ENCODE results near the gene CP. TPM values are rescaled to one million over a fixed set of nuclear protein-coding genes. Genes with fewer than 3 reads are reported as not detected.
"Not testable (repeated sequence)": the region's sequence is repeated elsewhere in the genome, so short reads cannot be mapped to it uniquely, and the experiment has no call there.

The CP gene
- total RNA-seq, 1 experiment from 2014 or later: not detected

DNA sequence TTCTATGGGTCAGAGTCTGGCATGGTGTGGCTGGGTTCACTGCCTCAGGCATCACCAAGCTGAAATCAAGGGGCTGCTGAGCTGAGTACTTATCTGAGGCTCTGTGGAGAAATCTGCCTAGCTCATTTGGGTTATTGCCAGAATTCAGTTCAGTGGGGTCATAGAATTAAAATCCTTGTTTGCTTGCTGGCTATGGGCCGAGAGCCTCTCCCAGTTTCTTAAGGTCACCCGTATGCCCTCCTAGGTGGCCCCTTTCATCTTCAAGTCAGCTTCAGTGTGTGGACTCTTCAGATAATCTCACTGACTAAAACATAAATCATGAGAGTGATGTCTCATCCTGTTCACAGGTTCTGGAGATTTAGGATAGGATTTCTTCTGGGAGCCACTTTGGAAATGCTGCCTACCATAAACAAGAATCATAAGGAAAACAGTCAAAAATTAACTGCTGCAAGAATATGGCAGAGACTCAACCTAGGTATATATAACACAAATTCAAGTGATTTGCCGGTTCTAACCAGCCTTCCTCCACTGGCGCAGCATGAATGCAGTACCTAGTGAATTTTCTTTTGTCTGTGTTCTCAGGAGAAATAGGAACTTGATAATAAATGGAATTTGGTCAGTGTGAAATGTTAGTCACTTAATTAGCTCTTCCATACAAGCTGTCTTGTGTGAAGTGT, 5.3 kb downstream of the CP start:
- no peaks in the 10 kb centered on the region for H3K27me3 ChIP-seq (replicated peaks)
- no peak overlapping the region for H3K4me3 ChIP-seq
- peaks cover 11% of the 10 kb centered on the region; the same call in 1 of the 2 replicates for H3K4me1 ChIP-seq (replicated peaks)
- H3K9me3 ChIP-seq (replicated peaks): no peaks in the 10 kb centered on the region
- DNase-seq (ENCODE audit: low read depth in 1 of 2, low spot score in 2 of 2): no peak
- H3K27ac ChIP-seq: no peak overlapping the region
- no peaks in the 10 kb centered on the region for H3K36me3 ChIP-seq

DNA sequence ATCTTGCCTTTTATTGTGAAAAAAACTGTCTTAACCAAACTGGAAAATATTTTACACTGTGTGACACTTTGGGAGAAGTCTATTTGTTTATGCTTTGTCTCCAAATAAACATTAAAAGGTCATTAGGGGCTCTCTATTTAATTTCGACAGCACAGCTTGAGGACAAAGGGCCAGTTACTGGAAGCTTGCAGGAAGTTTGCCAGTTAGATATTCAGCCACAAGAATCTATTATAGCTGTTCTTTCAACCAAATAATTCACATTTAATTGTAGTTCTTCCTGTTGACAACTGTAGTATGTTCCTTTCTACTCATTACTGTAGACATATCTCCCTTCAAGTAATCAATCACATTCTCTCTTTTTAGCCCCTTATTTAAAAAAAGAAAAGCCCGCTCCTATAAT, 6.1 kb downstream of the CP start:
- no peaks in the 10 kb centered on the region for H3K36me3 ChIP-seq
- H3K4me1 ChIP-seq (replicated peaks): peaks cover 11% of the 10 kb centered on the region; the same call in 1 of the 2 replicates
- H3K27ac ChIP-seq: no peak overlapping the region
- no peak for DNase-seq (ENCODE audit: low read depth in 1 of 2, low spot score in 2 of 2)
- H3K4me3 ChIP-seq: no peak overlapping the region
- no peaks in the 10 kb centered on the region for H3K9me3 ChIP-seq (replicated peaks)
- no peaks in the 10 kb centered on the region for H3K27me3 ChIP-seq (replicated peaks)

DNA sequence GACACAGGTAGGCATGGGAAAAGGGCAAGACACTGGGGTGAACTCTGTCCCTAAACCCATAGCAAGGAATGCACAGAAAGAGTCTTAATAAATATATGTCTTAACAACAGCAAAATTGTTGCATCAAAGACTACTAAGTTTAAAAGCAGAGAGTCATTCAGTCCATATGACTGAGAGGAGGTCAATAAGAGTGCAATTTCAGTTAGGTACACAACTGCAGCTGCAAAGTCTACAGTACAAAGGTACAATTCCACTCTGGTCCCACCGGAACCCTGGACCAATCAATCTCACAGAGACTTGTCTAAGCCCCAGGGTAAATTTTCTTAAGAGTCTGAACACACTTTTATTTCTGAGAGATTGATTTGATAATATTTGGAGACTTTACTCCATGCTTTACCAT, 6.9 kb downstream of the CP start:
- Histone ChIP-seq H3K27ac (no peak overlapping the region), H3K27me3 (replicated peaks) (no peaks in the 10 kb centered on the region), H3K4me1 (replicated peaks) (peaks cover 11% of the 10 kb centered on the region; the same call in 1 of the 2 replicates), H3K4me3 (no peak overlapping the region), H3K9me3 (replicated peaks) (no peaks in the 10 kb centered on the region), H3K36me3 (no peaks in the 10 kb centered on the region)
- DNase-seq (ENCODE audit: low read depth in 1 of 2, low spot score in 2 of 2): no peak

DNA sequence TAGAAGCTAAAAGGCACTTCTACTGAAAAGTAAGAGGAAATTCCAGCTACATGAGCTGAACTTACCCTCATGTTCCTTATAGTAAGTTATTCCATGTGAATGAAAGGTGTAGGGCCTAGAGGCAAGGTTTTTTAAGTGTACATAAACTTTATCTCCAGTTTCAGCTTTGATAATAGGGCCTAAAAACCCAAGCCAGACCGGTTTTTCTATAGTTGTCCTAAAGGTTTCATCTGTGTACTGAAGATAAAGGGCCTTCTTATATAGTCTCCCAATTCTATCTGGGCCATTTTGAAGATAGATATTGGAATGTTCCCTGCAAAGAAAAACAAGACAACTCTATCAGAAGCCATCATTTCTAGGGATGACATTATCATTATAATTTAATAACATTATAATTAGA, 9.2 kb downstream of the CP start:
- DNase-seq (ENCODE audit: low read depth in 1 of 2, low spot score in 2 of 2): no peak
- H3K4me3 ChIP-seq: no peak overlapping the region
- H3K27me3 ChIP-seq (replicated peaks): no peaks in the 10 kb centered on the region
- no peaks in the 10 kb centered on the region for H3K36me3 ChIP-seq
- no peaks in the 10 kb centered on the region for H3K9me3 ChIP-seq (replicated peaks)
- peaks cover 11% of the 10 kb centered on the region; the same call in 1 of the 2 replicates for H3K4me1 ChIP-seq (replicated peaks)
- H3K27ac ChIP-seq: no peak overlapping the region

DNA sequence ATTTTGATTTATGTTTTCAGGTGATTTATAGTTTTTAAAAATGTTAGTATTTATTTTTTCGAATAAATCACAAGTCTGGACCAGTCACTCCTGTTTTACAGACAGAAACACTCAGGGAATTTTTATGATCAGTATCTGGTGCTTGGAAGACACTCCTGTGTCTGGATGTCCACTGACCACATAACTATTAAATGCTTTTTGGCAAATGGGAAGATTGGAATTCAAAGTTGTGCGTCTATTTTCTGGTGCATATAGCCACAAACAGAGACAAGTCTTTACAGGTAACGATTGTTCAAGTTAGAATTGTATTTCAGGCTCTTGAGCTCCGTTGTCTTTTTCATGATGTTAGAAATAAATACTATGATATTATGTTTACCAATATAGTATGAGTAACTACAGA, 12.2 kb downstream of the CP start:
- H3K9me3 ChIP-seq (replicated peaks): no peaks in the 10 kb centered on the region
- H3K36me3 ChIP-seq: no peaks in the 10 kb centered on the region
- no peaks in the 10 kb centered on the region for H3K4me1 ChIP-seq (replicated peaks)
- no peak overlapping the region for H3K4me3 ChIP-seq
- no peaks in the 10 kb centered on the region for H3K27me3 ChIP-seq (replicated peaks)
- H3K27ac ChIP-seq: no peak overlapping the region
- DNase-seq (ENCODE audit: low read depth in 1 of 2, low spot score in 2 of 2): no peak

DNA sequence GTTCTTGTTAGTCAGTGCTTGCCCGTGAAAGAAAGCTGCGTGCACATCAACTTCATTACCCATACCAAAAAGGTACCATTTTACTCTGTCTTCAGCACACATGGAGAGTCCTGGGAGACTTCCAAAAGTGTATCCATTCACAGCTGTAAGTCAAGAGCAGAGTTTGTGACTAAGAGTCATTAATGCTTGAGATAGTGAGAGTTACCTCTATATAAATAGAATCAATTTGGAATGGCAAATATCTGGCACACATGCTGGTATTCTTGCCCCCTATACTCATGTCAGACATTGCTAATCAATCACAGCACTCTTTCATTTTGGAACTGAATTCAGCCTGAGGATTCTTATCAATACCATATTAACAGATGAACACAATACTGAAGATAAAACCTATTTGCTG, 14.2 kb downstream of the CP start:
- no peaks in the 10 kb centered on the region for H3K9me3 ChIP-seq (replicated peaks)
- no peak overlapping the region for H3K4me3 ChIP-seq
- no peak overlapping the region for H3K27ac ChIP-seq
- H3K36me3 ChIP-seq: no peaks in the 10 kb centered on the region
- no peaks in the 10 kb centered on the region for H3K4me1 ChIP-seq (replicated peaks)
- no peaks in the 10 kb centered on the region for H3K27me3 ChIP-seq (replicated peaks)
- no peak for DNase-seq (ENCODE audit: low read depth in 1 of 2, low spot score in 2 of 2)

DNA sequence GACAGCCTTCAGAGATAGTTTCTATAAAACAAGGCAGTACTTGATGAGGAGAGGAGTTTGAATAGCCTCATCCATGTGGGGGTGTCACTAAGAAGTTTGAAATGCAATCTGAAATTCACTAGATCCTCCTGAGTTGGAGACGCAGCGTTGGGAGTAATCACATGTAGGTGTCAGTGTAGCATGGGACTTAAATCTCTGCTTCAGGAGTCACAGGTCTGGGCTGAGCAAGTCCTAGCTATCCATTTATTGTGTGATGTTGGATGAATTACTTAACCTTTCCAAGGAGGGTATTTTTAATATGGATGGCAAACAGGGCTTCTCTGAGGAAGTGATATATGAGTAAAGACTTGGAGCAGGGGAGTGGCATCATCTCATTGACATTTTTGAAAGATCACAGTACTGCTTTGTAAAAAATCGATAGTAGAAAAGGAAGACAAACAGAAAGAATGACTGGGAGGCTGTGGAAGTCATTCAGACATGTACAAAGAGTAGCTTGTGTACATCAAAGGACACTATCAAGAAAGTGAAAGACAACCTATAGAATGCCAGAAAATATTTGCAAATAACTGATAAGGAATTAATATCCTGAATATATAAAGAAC, 17.1 kb downstream of the CP start:
- H3K27me3 ChIP-seq (replicated peaks): no peaks in the 10 kb centered on the region
- H3K4me1 ChIP-seq (replicated peaks): no peaks in the 10 kb centered on the region
- no peak for DNase-seq (ENCODE audit: low read depth in 1 of 2, low spot score in 2 of 2)
- no peak overlapping the region for H3K27ac ChIP-seq
- no peaks in the 10 kb centered on the region for H3K36me3 ChIP-seq
- H3K4me3 ChIP-seq: no peak overlapping the region
- no peaks in the 10 kb centered on the region for H3K9me3 ChIP-seq (replicated peaks)

DNA sequence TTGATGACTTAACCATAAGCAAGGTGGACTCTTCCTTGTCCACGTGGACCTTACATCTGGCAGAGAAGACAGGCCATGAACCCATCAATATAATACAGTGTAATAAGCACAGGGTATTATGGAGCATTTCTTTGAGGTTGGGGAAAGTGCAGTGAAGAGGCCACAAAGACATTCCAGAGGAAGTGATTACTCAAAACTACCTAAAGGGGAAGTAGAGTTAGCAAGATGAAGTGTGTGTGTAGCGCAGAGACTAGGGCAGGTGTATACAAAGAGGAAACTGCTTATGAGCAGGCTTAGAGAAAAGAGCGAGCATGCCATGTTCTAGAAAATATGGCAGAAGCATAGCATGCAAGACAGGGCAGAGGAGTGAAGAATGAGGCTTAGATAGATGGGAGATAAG, 17.9 kb downstream of the CP start:
- Histone ChIP-seq H3K4me3 (no peak overlapping the region), H3K4me1 (replicated peaks) (no peaks in the 10 kb centered on the region), H3K27ac (no peak overlapping the region), H3K9me3 (replicated peaks) (no peaks in the 10 kb centered on the region), H3K27me3 (replicated peaks) (no peaks in the 10 kb centered on the region), H3K36me3 (no peaks in the 10 kb centered on the region)
- no peak for DNase-seq (ENCODE audit: low read depth in 1 of 2, low spot score in 2 of 2)

DNA sequence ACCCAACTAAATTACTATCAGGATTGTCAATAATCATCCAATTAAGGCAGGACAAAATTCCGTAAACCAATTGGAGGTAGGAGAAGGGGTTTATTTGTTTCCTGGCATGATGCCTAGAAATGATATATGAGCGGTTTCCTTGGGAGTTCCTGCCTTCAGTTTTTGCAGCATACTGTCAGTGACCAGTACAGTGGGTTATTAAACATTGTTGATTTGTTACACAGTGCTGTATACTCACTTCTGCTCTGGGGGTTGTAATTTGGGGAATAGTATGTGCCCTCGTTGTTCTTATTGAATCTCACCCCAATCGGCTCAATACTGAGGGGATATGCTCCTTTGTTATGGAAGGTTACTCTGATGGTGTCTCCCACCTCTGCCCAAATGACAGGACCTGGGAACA, 22.2 kb downstream of the CP start:
- H3K4me3 ChIP-seq: no peak overlapping the region
- no peaks in the 10 kb centered on the region for H3K9me3 ChIP-seq (replicated peaks)
- H3K4me1 ChIP-seq (replicated peaks): peaks cover 5% of the 10 kb centered on the region
- DNase-seq (ENCODE audit: low read depth in 1 of 2, low spot score in 2 of 2): no peak
- no peak overlapping the region for H3K27ac ChIP-seq
- H3K27me3 ChIP-seq (replicated peaks): no peaks in the 10 kb centered on the region
- no peaks in the 10 kb centered on the region for H3K36me3 ChIP-seq

DNA sequence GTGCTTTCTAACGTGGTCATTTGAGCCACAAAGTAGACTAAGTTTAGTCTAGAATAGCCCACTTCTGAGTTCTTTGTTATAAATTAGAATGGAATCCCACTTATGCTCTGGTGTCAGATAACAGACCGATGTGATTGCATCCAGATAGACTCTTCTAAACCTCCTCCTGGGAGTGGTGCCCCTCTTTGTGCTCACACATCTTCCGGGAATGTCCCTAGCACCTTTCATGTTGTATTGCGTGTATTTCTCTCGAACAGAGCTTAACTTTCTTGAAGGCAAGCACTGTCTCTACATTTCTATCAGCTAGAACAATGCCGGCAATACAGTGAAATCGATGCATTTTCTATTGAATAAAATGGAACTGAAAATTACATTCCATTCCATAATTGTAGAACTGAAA, 23.0 kb downstream of the CP start:
- Histone ChIP-seq H3K27me3 (replicated peaks) (no peaks in the 10 kb centered on the region), H3K36me3 (no peaks in the 10 kb centered on the region), H3K9me3 (replicated peaks) (no peaks in the 10 kb centered on the region), H3K4me1 (replicated peaks) (peaks cover 5% of the 10 kb centered on the region), H3K4me3 (no peak overlapping the region), H3K27ac (no peak overlapping the region)
- DNase-seq (ENCODE audit: low read depth in 1 of 2, low spot score in 2 of 2): no peak

DNA sequence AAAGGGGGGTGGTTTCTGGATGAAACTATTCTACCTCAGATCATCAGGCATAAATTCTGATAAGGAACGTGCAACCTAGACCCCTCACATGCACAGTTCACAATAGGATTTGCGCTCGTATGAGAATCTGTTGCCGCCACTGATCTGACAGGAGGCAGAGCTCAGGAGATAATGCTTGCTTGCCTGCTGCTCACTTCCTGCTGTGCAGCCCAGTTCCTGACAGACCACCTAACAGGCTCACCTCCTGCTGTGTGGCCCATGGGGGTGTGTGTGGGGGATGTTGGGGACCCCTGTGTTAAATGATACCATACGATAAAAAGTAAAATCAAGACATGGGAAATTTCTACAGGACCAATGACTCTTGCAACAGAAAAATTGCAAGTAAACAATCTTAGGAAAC, 24.0 kb downstream of the CP start:
- no peaks in the 10 kb centered on the region for H3K9me3 ChIP-seq (replicated peaks)
- DNase-seq (ENCODE audit: low read depth in 1 of 2, low spot score in 2 of 2): no peak
- no peak overlapping the region for H3K4me3 ChIP-seq
- peaks cover 5% of the 10 kb centered on the region for H3K4me1 ChIP-seq (replicated peaks)
- H3K27ac ChIP-seq: no peak overlapping the region
- H3K36me3 ChIP-seq: no peaks in the 10 kb centered on the region
- no peaks in the 10 kb centered on the region for H3K27me3 ChIP-seq (replicated peaks)

DNA sequence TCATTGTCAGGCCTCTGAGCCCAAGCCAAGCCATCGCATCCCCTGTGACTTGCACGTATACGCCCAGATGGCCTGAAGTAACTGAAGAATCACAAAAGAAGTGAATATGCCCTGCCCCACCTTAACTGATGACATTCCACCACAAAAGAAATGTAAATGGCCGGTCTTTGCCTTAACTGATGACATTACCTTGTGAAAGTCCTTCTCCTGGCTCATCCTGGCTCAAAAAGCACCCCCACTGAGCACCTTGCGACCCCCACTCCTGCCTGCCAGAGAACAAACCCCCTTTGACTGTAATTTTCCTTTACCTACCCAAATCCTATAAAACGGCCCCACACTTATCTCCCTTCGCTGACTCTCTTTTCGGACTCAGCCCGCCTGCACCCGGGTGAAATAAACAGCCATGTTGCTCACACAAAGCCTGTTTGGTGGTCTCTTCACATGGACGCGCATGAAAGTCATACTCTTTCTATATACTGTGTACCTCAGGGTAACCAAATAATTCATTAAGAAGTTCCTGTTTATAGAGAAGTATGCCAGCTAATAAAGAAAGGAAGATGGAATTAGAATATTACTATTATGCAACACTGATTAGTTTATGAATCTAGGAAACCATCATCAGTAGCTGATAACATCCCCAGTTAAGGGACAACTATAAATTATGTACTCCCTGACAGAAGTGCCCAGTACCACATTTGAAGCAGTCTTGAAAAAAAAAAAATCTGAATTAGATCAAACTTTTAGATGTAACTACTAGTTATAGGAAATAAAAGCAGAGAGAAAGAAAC, 24.6 kb downstream of the CP start:
- DNase-seq (ENCODE audit: low read depth in 1 of 2, low spot score in 2 of 2); H3K27ac ChIP-seq; H3K27me3 ChIP-seq (replicated peaks); H3K9me3 ChIP-seq (replicated peaks); H3K4me1 ChIP-seq (replicated peaks); H3K4me3 ChIP-seq; H3K36me3 ChIP-seq: not testable (repeated sequence)

DNA sequence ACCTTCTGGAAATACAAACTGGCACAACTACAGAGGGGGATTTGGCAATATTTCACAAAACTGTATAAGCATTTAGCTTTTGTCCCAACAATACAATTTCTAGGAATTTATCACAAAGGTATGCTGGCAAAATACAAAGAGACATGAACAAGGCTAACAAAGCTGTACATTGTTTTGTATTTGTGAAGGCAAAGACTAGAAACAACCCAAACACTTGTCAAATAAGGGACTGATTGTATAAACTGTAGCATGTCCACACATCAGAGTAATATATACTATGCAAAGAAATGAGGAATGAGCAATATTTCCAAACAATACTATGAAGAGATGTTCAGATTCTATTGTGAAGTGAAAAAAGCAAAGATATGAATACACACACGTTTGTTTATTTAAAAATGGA, 26.4 kb downstream of the CP start:
- no peaks in the 10 kb centered on the region for H3K9me3 ChIP-seq (replicated peaks)
- H3K4me1 ChIP-seq (replicated peaks): peaks cover 5% of the 10 kb centered on the region
- no peak for DNase-seq (ENCODE audit: low read depth in 1 of 2, low spot score in 2 of 2)
- H3K4me3 ChIP-seq: no peak overlapping the region
- H3K36me3 ChIP-seq: no peaks in the 10 kb centered on the region
- H3K27me3 ChIP-seq (replicated peaks): no peaks in the 10 kb centered on the region
- no peak overlapping the region for H3K27ac ChIP-seq

DNA sequence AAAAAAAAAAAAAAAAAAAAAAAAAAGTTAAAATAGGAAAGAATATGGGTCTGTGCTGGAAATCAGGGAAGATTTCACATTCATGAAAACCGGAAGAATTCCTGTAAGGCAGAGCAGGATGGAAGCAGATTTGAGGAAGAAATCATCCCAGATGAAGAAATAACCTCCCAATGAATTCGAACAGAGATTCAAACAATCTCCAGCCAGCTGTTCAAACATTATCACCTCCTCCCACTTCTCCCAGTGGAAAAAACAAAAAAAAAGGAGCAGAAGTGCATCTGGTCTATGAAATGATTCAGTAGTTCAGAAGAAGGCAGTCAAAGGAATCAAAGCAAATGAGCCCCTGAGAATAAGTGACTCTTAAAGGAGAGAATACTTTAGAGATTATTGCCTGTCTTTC, 33.1 kb downstream of the CP start:
- no peak overlapping the region for H3K27ac ChIP-seq
- H3K4me3 ChIP-seq: no peak overlapping the region
- H3K4me1 ChIP-seq (replicated peaks): peaks cover 11% of the 10 kb centered on the region
- DNase-seq (ENCODE audit: low read depth in 1 of 2, low spot score in 2 of 2): no peak
- H3K36me3 ChIP-seq: no peaks in the 10 kb centered on the region
- no peaks in the 10 kb centered on the region for H3K9me3 ChIP-seq (replicated peaks)
- H3K27me3 ChIP-seq (replicated peaks): no peaks in the 10 kb centered on the region

Data from SJSA1 (cell line).